H9 (cell line): ENCODE data around the gene CHST1. TPM values are rescaled to one million over a fixed set of nuclear protein-coding genes. Genes with fewer than 3 reads are reported as not detected.

Experiments used
- DNase-seq: peaks from one replicate; pipeline ENCODE4 v3.0.0-alpha.2; 2017
- H2AFZ ChIP-seq: one replicate; pipeline ENCODE4 v1.6.1; 2013; ENCODE audit warnings: mild to moderate bottlenecking, low read length, control low read depth, moderate library complexity
- H2AK5ac ChIP-seq: 2 replicates; pipeline ENCODE4 v1.6.1; 2013; ENCODE audit warnings: low read length, control low read depth, mixed read lengths; ENCODE audit not compliant: insufficient read length
- H2BK120ac ChIP-seq: one replicate; pipeline ENCODE4 v1.6.1; 2013; ENCODE audit warnings: low read depth, mild to moderate bottlenecking, low read length, control low read depth, inconsistent platforms; ENCODE audit not compliant: poor library complexity, severe bottlenecking
- H2BK12ac ChIP-seq: 2 replicates; pipeline ENCODE4 v1.6.1; 2013; ENCODE audit warnings: low read length, control low read depth, mixed read lengths, low read depth; ENCODE audit not compliant: insufficient read length
- H2BK15ac ChIP-seq: 2 replicates; pipeline ENCODE4 v1.6.1; 2013; ENCODE audit warnings: low read depth, low read length, control low read depth
- H2BK20ac ChIP-seq: one replicate; pipeline ENCODE4 v1.6.1; 2013; ENCODE audit warnings: low read depth, mild to moderate bottlenecking, low read length, control low read depth, inconsistent platforms; ENCODE audit not compliant: poor library complexity, severe bottlenecking
- H2BK5ac ChIP-seq: 2 replicates; pipeline ENCODE4 v1.6.1; 2013; ENCODE audit warnings: low read length, control low read depth, mixed read lengths; ENCODE audit not compliant: insufficient read length
- H3K14ac ChIP-seq: 2 replicates; pipeline ENCODE4 v1.6.1; 2013; ENCODE audit warnings: low read length, control low read depth; ENCODE audit not compliant: insufficient read depth
- H3K18ac ChIP-seq: 2 replicates; pipeline ENCODE4 v1.6.1; 2013; ENCODE audit warnings: low read depth, mild to moderate bottlenecking, mixed read lengths, low read length, control low read depth; ENCODE audit not compliant: insufficient read length
- H3K23ac ChIP-seq: 2 replicates; pipeline ENCODE4 v1.6.1; 2013; ENCODE audit warnings: low read length, control low read depth, mixed read lengths, low read depth; ENCODE audit not compliant: insufficient read length
- H3K23me2 ChIP-seq: 2 replicates; pipeline ENCODE4 v1.6.1; 2013; ENCODE audit warnings: low read depth, mild to moderate bottlenecking, mixed read lengths, low read length, control low read depth; ENCODE audit not compliant: insufficient read length, poor library complexity, severe bottlenecking
- H3K27ac ChIP-seq: 2 replicates; pipeline ENCODE4 v1.5.1; 2013; ENCODE audit warnings: low read length, control low read depth, mixed read lengths, low read depth; ENCODE audit not compliant: insufficient read length
- H3K27me3 ChIP-seq: 2 replicates; pipeline ENCODE4 v1.6.1; 2013; ENCODE audit warnings: low read length, control low read depth, inconsistent platforms; ENCODE audit not compliant: insufficient read depth
- H3K4ac ChIP-seq: 2 replicates; pipeline ENCODE4 v1.6.1; 2013; ENCODE audit warnings: low read depth, mild to moderate bottlenecking, control low read depth, inconsistent platforms, low read length, moderate library complexity
- H3K4me1 ChIP-seq: 2 replicates; pipeline ENCODE4 v1.6.1; 2013; ENCODE audit warnings: low read length, control low read depth, inconsistent platforms; ENCODE audit not compliant: insufficient read depth
- H3K4me2 ChIP-seq: 2 replicates; pipeline ENCODE4 v1.6.1; 2013; ENCODE audit warnings: low read length, control low read depth, mixed read lengths; ENCODE audit not compliant: insufficient read length, insufficient read depth
- H3K56ac ChIP-seq: 2 replicates; pipeline ENCODE4 v1.6.1; 2013; ENCODE audit warnings: low read depth, mild to moderate bottlenecking, mixed read lengths, low read length, control low read depth; ENCODE audit not compliant: insufficient read length
- H3K79me1 ChIP-seq: 2 replicates; pipeline ENCODE4 v1.6.1; 2013; ENCODE audit warnings: low read depth, mild to moderate bottlenecking, moderate library complexity, low read length, control low read depth, inconsistent platforms; ENCODE audit not compliant: insufficient read depth, poor library complexity, severe bottlenecking
- H3K79me2 ChIP-seq: 2 replicates; pipeline ENCODE4 v1.6.1; 2013; ENCODE audit warnings: low read length, control low read depth, inconsistent platforms; ENCODE audit not compliant: insufficient read depth
- H3K9ac ChIP-seq: 2 replicates; pipeline ENCODE4 v1.6.1; 2013; ENCODE audit warnings: low read length, control low read depth, mixed read lengths; ENCODE audit not compliant: insufficient read length; ENCODE audit errors: extremely low read depth
- H3K9me3 ChIP-seq: one replicate; pipeline ENCODE4 v1.6.1; 2013; ENCODE audit warnings: low read depth, low read length, inconsistent platforms; ENCODE audit not compliant: control insufficient read depth
- H3T11ph ChIP-seq: one replicate; pipeline ENCODE4 v1.6.1; 2013; ENCODE audit warnings: mild to moderate bottlenecking, low read length, control low read depth, inconsistent platforms
- H4K20me1 ChIP-seq: one replicate; pipeline ENCODE4 v1.6.1; 2013; ENCODE audit not compliant: control insufficient read depth, insufficient read length, insufficient read depth
- H4K5ac ChIP-seq: 2 replicates; pipeline ENCODE4 v1.6.1; 2013; ENCODE audit warnings: low read depth, mild to moderate bottlenecking, mixed read lengths, low read length, control low read depth; ENCODE audit not compliant: insufficient read length
- H4K8ac ChIP-seq: replicated peaks from 2 replicates; pipeline ENCODE4 v1.6.1; 2013; ENCODE audit warnings: low read length, control low read depth, mixed read lengths, low read depth; ENCODE audit not compliant: insufficient read length
- H4K91ac ChIP-seq: 2 replicates; pipeline ENCODE4 v1.6.1; 2013; ENCODE audit warnings: low read depth, mild to moderate bottlenecking, moderate library complexity, mixed read lengths, low read length, control low read depth; ENCODE audit not compliant: insufficient read length
- H3K27ac Mint-ChIP-seq, 3 experiments: 2 replicates in 2 of 3; 3 replicates in 1 of 3; pipeline ENCODE4 v1.8.0; 2020 to 2021; ENCODE audit warnings: mixed read lengths in 3 of 3, mild to moderate bottlenecking in 1 of 3, moderate library complexity in 1 of 3
- H3K27me3 Mint-ChIP-seq: 2 replicates; pipeline ENCODE4 v1.8.0; 2021; ENCODE audit warnings: low read depth, mild to moderate bottlenecking, moderate library complexity, mixed read lengths
- H3K36me3 Mint-ChIP-seq, 3 experiments: 2 replicates in 2 of 3; 3 replicates in 1 of 3; pipeline ENCODE4 v1.8.0; 2020 to 2021; ENCODE audit warnings: low read depth in 3 of 3, mixed read lengths in 3 of 3; ENCODE audit not compliant: insufficient read depth in 1 of 3
- H3K4me1 Mint-ChIP-seq, 2 experiments: 2 replicates each; pipeline ENCODE4 v1.8.0; 2020; ENCODE audit warnings: mixed read lengths in 2 of 2
- H3K4me3 Mint-ChIP-seq, 2 experiments: 2 replicates in 1 of 2; 3 replicates in 1 of 2; pipeline ENCODE4 v1.8.0; 2020 to 2021; ENCODE audit warnings: mild to moderate bottlenecking in 2 of 2, mixed read lengths in 2 of 2, moderate library complexity in 1 of 2
- H3K9me3 Mint-ChIP-seq, 2 experiments: 2 replicates in 1 of 2; 3 replicates in 1 of 2; pipeline ENCODE4 v1.8.0; 2020; ENCODE audit warnings: mild to moderate bottlenecking in 2 of 2, mixed read lengths in 2 of 2, moderate library complexity in 1 of 2
- WGBS: extraction: QIAGEN DNeasy Blood & Tissue Kit; methylation state at CpG from one replicate; pipeline ENCODE4 v1.1.7; 2013; ENCODE audit warnings: missing lambda C conversion rate, low lambda C conversion rate, mixed read lengths; ENCODE audit not compliant: insufficient read length; ENCODE audit errors: extremely low coverage; 5-methylcytosine and 5-hydroxymethylcytosine counted together
- total RNA-seq: library from RNA; stranded (reverse); gene quantifications from 2 replicates; pipeline ENCODE4 v1.2.1, GENCODE V29; 2021
- TF ChIP-seq, protein P1 (sequence below): fragments of 200-600 bp; sonication (generic); conservative IDR thresholded peaks from 3 replicates; pipeline ENCODE4 v1.8.0; 2021; ENCODE audit warnings: antibody characterized with exemption, mild to moderate bottlenecking

Gene CHST1
- total RNA-seq, 1 experiment from 2014 or later: 0.57 TPM

DNA sequence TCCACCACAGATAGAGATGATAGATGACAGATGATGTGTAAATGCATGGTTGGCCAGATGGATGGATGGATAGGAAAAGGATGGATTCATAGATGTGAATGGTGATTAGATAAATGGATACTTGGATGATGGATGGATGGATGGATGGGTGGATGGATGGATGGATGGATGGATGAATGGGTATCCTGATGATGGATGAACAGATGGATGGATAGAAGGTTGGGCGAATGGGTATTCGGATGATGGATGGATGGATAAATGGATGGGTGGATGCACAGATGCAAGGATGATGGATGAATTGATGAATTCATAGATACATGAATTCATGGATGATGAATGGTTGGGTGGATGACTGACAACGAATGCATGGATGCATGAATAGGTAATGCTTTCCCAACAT is 56.1 kb downstream of the CHST1 start:
- H3K4me1 Mint-ChIP-seq: peaks cover 3 to 21% of the 10 kb centered on the region in 2 experiments; a peak in 3 of 4 replicates
- Histone ChIP-seq H2BK15ac (no peak overlapping the region), H3K79me2 (no peaks in the 10 kb centered on the region), H2AFZ (no peak overlapping the region), H3T11ph (no peak overlapping the region), H2BK12ac (no peak overlapping the region), H3K23ac (no peak overlapping the region), H2BK120ac (no peak overlapping the region), H3K9me3 (no peaks in the 10 kb centered on the region), H3K4me2 (no peak overlapping the region), H4K20me1 (no peaks in the 10 kb centered on the region), H3K9ac (no peak overlapping the region), H3K79me1 (no peaks in the 10 kb centered on the region), H3K4me1 (no peaks in the 10 kb centered on the region), H4K8ac (no peak overlapping the region), H2AK5ac (no peak overlapping the region), H3K27ac (no peak overlapping the region), H3K23me2 (no peaks in the 10 kb centered on the region), H3K4ac (no peak overlapping the region), H4K91ac (no peak overlapping the region), H3K27me3 (no peaks in the 10 kb centered on the region), H4K5ac (no peak overlapping the region), H2BK5ac (no peak overlapping the region), H3K56ac (no peak overlapping the region), H2BK20ac (no peak overlapping the region), H3K14ac (no peak overlapping the region), H3K18ac (no peak overlapping the region)
- DNase-seq: no peak
- peaks cover 27% of the 10 kb centered on the region for H3K27me3 Mint-ChIP-seq
- H3K27ac Mint-ChIP-seq: no peak overlapping the region
- H3K36me3 Mint-ChIP-seq: no peaks in the 10 kb centered on the region; a peak in 1 of 7 replicates
- TF ChIP-seq, protein P1, sequence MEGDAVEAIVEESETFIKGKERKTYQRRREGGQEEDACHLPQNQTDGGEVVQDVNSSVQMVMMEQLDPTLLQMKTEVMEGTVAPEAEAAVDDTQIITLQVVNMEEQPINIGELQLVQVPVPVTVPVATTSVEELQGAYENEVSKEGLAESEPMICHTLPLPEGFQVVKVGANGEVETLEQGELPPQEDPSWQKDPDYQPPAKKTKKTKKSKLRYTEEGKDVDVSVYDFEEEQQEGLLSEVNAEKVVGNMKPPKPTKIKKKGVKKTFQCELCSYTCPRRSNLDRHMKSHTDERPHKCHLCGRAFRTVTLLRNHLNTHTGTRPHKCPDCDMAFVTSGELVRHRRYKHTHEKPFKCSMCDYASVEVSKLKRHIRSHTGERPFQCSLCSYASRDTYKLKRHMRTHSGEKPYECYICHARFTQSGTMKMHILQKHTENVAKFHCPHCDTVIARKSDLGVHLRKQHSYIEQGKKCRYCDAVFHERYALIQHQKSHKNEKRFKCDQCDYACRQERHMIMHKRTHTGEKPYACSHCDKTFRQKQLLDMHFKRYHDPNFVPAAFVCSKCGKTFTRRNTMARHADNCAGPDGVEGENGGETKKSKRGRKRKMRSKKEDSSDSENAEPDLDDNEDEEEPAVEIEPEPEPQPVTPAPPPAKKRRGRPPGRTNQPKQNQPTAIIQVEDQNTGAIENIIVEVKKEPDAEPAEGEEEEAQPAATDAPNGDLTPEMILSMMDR: no peak
- no peak overlapping the region; a peak in 1 of 5 replicates for H3K4me3 Mint-ChIP-seq
- no peaks in the 10 kb centered on the region for H3K9me3 Mint-ChIP-seq
- 100% methylated on average over 2 of the region's 3 CpGs for WGBS
